OCI-LY7 (cell line): ENCODE results near the gene ADM5.

Experiments
- EZH2phosphoT487 ChIP-seq: fragments of 200-600 bp; sonication (generic); IDR thresholded peaks from 2 replicates; pipeline ENCODE4 v1.6.1; 2018; ENCODE audit warnings: low read depth, borderline replicate concordance, mild to moderate bottlenecking, mixed run types, antibody characterized with exemption, low read length, moderate library complexity, mixed read lengths
- TF ChIP-seq, protein P1 (sequence below): fragments of 200-600 bp; sonication (generic); conservative IDR thresholded peaks from 2 replicates; pipeline ENCODE4 v1.5.1; 2014; ENCODE audit warnings: mild to moderate bottlenecking, antibody characterized with exemption, low read length, moderate library complexity, mixed read lengths

DNA sequence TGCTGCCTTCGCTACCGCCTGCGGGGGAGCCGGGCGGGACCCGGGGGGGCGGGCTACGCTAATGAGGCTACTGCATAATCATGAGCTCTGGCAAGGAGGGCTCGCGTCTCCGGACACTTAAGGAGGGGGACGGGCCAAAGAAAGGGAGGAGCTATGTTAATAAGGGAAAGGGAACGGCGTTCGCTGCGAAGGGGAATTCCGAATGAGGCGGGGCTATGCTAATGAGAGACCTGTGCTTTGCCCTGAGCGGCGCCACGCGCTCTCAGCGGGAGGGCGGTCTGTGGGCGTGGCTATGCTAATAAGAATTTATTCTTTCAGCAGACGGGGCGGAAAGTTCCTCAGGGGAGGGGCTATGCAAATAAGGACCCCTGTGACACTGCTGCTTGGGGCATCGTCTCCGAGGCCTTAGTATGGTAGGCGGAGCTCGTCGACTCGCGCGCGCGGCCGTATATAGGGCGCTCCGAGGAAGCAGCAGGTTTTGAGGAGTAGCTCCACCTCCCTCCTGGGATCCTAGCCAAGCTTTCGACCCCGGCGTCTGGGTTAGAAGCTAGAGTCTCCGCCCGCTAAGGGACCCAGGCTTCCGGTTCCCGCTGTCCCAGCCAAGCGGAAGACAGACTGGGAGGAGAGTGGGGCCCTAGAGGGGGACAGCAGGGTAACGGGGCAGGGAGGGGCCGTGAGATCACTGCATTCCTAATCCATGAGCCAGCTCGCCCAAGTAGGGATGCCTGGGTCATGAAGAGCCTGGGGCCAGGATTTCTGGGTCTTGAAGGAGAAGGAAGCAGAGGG is 49.1 kb upstream of the ADM5 start, which contains the start of gene RRAS:
- TF ChIP-seq, protein P1, sequence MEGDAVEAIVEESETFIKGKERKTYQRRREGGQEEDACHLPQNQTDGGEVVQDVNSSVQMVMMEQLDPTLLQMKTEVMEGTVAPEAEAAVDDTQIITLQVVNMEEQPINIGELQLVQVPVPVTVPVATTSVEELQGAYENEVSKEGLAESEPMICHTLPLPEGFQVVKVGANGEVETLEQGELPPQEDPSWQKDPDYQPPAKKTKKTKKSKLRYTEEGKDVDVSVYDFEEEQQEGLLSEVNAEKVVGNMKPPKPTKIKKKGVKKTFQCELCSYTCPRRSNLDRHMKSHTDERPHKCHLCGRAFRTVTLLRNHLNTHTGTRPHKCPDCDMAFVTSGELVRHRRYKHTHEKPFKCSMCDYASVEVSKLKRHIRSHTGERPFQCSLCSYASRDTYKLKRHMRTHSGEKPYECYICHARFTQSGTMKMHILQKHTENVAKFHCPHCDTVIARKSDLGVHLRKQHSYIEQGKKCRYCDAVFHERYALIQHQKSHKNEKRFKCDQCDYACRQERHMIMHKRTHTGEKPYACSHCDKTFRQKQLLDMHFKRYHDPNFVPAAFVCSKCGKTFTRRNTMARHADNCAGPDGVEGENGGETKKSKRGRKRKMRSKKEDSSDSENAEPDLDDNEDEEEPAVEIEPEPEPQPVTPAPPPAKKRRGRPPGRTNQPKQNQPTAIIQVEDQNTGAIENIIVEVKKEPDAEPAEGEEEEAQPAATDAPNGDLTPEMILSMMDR, result no peak
- TF ChIP-seq EZH2phosphoT487, result no peak
